ENCODE measurements around the gene NDUFB8.

GRCh38 chr10:100516847-100517246, 12.8 kb downstream of the NDUFB8 start:
- TF ChIP-seq CTCF (IDR thresholded peaks at IDR 0.05) (no peak), EZH2 (IDR thresholded peaks at IDR 0.05; ENCODE audit: borderline replicate concordance, insufficient read depth, low read depth, low read length, poor library complexity, severe bottlenecking) (no peak)
